CD4-positive, alpha-beta memory T cell (primary cell): ENCODE measurements around the gene BMPR1B. TPM values are rescaled to one million over a fixed set of nuclear protein-coding genes. Genes with fewer than 3 reads are reported as not detected.

ENCODE experiments used
- CTCF ChIA-PET: fragments of 350-600 bp; sonication (Branson Sonifier 250); formaldehyde crosslinking; loops from one replicate; lab custom pipeline; 2021; ENCODE audit warnings: inconsistent platforms; ENCODE audit not compliant: partially characterized antibody; lab: Charles Lee
- POLR2A ChIA-PET: fragments of 350-600 bp; sonication (Branson Sonifier 250); formaldehyde crosslinking; loops from one replicate; lab custom pipeline; 2021; ENCODE audit not compliant: partially characterized antibody; lab: Charles Lee
- DNase-seq, 5 donors: peaks; one replicate each; pipeline versions ENCODE4 v3.0.0 to v3.0.0-alpha.2; 2020 to 2022; ENCODE audit warnings: mixed read lengths in 1 of 5
- H3K27ac ChIP-seq: one replicate; pipeline ENCODE4 v1.7.0; 2013; ENCODE audit warnings: low read depth, low read length
- H3K27me3 ChIP-seq: 2 replicates; pipeline ENCODE4 v1.7.0; 2013; ENCODE audit warnings: mild to moderate bottlenecking, low read length, moderate library complexity; ENCODE audit not compliant: insufficient read depth
- H3K36me3 ChIP-seq: 2 replicates; pipeline ENCODE4 v1.7.0; 2013; ENCODE audit warnings: mild to moderate bottlenecking, low read length, moderate library complexity; ENCODE audit not compliant: insufficient read depth
- H3K4me1 ChIP-seq: 2 replicates; pipeline ENCODE4 v1.7.0; 2013; ENCODE audit warnings: mild to moderate bottlenecking, low read length, moderate library complexity; ENCODE audit not compliant: insufficient read depth
- H3K4me3 ChIP-seq, 2 donors: one replicate each; pipeline ENCODE4 v1.7.0; 2013; ENCODE audit warnings: low read length in 2 of 2, mild to moderate bottlenecking in 1 of 2
- H3K9me3 ChIP-seq, 2 donors: one replicate each; pipeline ENCODE4 v1.7.0; 2013; ENCODE audit warnings: low read length in 2 of 2, control low read depth in 1 of 2; ENCODE audit not compliant: control insufficient read depth in 1 of 2
- H3K27ac Mint-ChIP-seq, 7 donors: one replicate each; pipeline ENCODE4 v1.8.0; 2020 to 2021; ENCODE audit warnings: mixed read lengths in 7 of 7, mild to moderate bottlenecking in 6 of 7, inconsistent platforms in 3 of 7, moderate library complexity in 3 of 7
- H3K27me3 Mint-ChIP-seq, 2 donors: one replicate each; pipeline ENCODE4 v1.8.0; 2020 to 2021; ENCODE audit warnings: mixed read lengths in 2 of 2
- H3K36me3 Mint-ChIP-seq, 2 donors: one replicate each; pipeline ENCODE4 v1.8.0; 2020 to 2021; ENCODE audit warnings: mixed read lengths in 2 of 2, inconsistent platforms in 1 of 2, mild to moderate bottlenecking in 1 of 2
- H3K4me1 Mint-ChIP-seq, 4 donors: one replicate each; pipeline ENCODE4 v1.8.0; 2020 to 2021; ENCODE audit warnings: mixed read lengths in 4 of 4, mild to moderate bottlenecking in 1 of 4
- H3K4me3 Mint-ChIP-seq, 8 donors: one replicate each; pipeline ENCODE4 v1.8.0; 2020 to 2021; ENCODE audit warnings: mixed read lengths in 8 of 8, mild to moderate bottlenecking in 7 of 8, moderate library complexity in 6 of 8, inconsistent platforms in 3 of 8
- H3K9me3 Mint-ChIP-seq, 8 donors: one replicate each; pipeline ENCODE4 v1.8.0; 2020 to 2021; ENCODE audit warnings: mixed read lengths in 8 of 8, mild to moderate bottlenecking in 5 of 8, inconsistent platforms in 3 of 8, moderate library complexity in 1 of 8
- intact Hi-C: fragments of 100-400 bp; cut with micrococcal nuclease; formaldehyde crosslinking; loops from one replicate; pipeline ENCODE4 v1.15.1; 2023
- polyA plus RNA-seq, 2 donors: library from polyadenylated mRNA; unstranded; fragments of 300-500 nt; fragmentation: Illumina TruSeq; gene quantifications; one replicate each; pipeline ENCODE4 v1.2.3, GENCODE V29; 2021
- total RNA-seq, 2 experiments: library from RNA; stranded (reverse); gene quantifications; one replicate each; pipeline ENCODE4 v1.2.3, GENCODE V29; 2021

Gene BMPR1B
- total and polyA plus RNA-seq, 4 experiments from 2014 or later = 0.17 TPM; not detected in 3

- H3K36me3 ChIP-seq = no peaks in the 10 kb centered on the region
- H3K4me3 Mint-ChIP-seq = no peak overlapping the region
- ChIA-PET POLR2A (no interaction called here), CTCF (no interaction called here)
- no peaks in the 10 kb centered on the region for H3K4me1 Mint-ChIP-seq
- H3K36me3 Mint-ChIP-seq = no peaks in the 10 kb centered on the region
- H3K9me3 Mint-ChIP-seq = peaks cover 0 to 1% (median 0%) of the 10 kb centered on the region in 8 donors
- H3K27ac Mint-ChIP-seq = no peak overlapping the region
- intact Hi-C loops = no loop called here
- no peaks in the 10 kb centered on the region for H3K4me1 ChIP-seq
- no peak overlapping the region for H3K27ac ChIP-seq
- H3K4me3 ChIP-seq = no peak overlapping the region
- peaks cover 0 to 1% of the 10 kb centered on the region in 2 donors for H3K27me3 Mint-ChIP-seq
- no peak for DNase-seq
- H3K9me3 ChIP-seq = no peaks in the 10 kb centered on the region
- no peaks in the 10 kb centered on the region for H3K27me3 ChIP-seq
Measured at GRCh38 chr4:94944726-94945125, 187.0 kb downstream of the BMPR1B start.

- no peak overlapping the region for H3K27ac Mint-ChIP-seq
- ChIA-PET CTCF (no interaction called here), POLR2A (no interaction called here)
- H3K36me3 ChIP-seq = no peaks in the 10 kb centered on the region
- H3K27me3 ChIP-seq = no peaks in the 10 kb centered on the region
- H3K36me3 Mint-ChIP-seq = no peaks in the 10 kb centered on the region
- H3K4me1 ChIP-seq = no peaks in the 10 kb centered on the region
- H3K4me3 ChIP-seq = no peak overlapping the region
- no peak overlapping the region for H3K4me3 Mint-ChIP-seq
- peaks cover 0 to 1% of the 10 kb centered on the region in 2 donors for H3K27me3 Mint-ChIP-seq
- peaks cover 0 to 10% (median 4%) of the 10 kb centered on the region in 8 donors for H3K9me3 Mint-ChIP-seq
- intact Hi-C loops = no loop called here
- no peaks in the 10 kb centered on the region for H3K4me1 Mint-ChIP-seq
- DNase-seq = no peak
- H3K27ac ChIP-seq = no peak overlapping the region
- H3K9me3 ChIP-seq = no peaks in the 10 kb centered on the region
Measured at GRCh38 chr4:94947681-94948108, 189.9 kb downstream of the BMPR1B start.

GRCh38 chr4:94954251-94954650 lies 196.5 kb downstream of the BMPR1B start:
- no peaks in the 10 kb centered on the region for H3K36me3 Mint-ChIP-seq
- no peak for DNase-seq
- peaks cover 0 to 12% (median 5%) of the 10 kb centered on the region in 8 donors for H3K9me3 Mint-ChIP-seq
- Histone ChIP-seq H3K4me1 (no peaks in the 10 kb centered on the region), H3K36me3 (no peaks in the 10 kb centered on the region), H3K4me3 (no peak overlapping the region), H3K27me3 (no peaks in the 10 kb centered on the region), H3K27ac (no peak overlapping the region), H3K9me3 (no peaks in the 10 kb centered on the region)
- ChIA-PET POLR2A (no interaction called here), CTCF (no interaction called here)
- intact Hi-C loops = no loop called here
- H3K27me3 Mint-ChIP-seq = peaks cover 0 to 2% of the 10 kb centered on the region in 2 donors
- H3K4me1 Mint-ChIP-seq = no peaks in the 10 kb centered on the region
- H3K27ac Mint-ChIP-seq = no peak overlapping the region
- H3K4me3 Mint-ChIP-seq = no peak overlapping the region

- peaks cover 0 to 8% (median 0%) of the 10 kb centered on the region in 8 donors for H3K9me3 Mint-ChIP-seq
- Histone ChIP-seq H3K27ac (no peak overlapping the region), H3K9me3 (no peaks in the 10 kb centered on the region), H3K36me3 (no peaks in the 10 kb centered on the region), H3K27me3 (no peaks in the 10 kb centered on the region), H3K4me1 (no peaks in the 10 kb centered on the region), H3K4me3 (no peak overlapping the region)
- ChIA-PET CTCF (interaction anchor here (0.7 kb wide), 1 partner anchor 725 kb away, joined by 3 read pairs; no protein-coding TSS in a partner anchor), POLR2A (no interaction called here)
- DNase-seq = no peak
- H3K36me3 Mint-ChIP-seq = no peaks in the 10 kb centered on the region
- H3K4me1 Mint-ChIP-seq = no peaks in the 10 kb centered on the region
- intact Hi-C loops = no loop called here
- H3K27me3 Mint-ChIP-seq = peaks cover 0 to 2% of the 10 kb centered on the region in 2 donors
- no peak overlapping the region for H3K27ac Mint-ChIP-seq
- no peak overlapping the region for H3K4me3 Mint-ChIP-seq
Measured at GRCh38 chr4:94957030-94957429, 199.3 kb downstream of the BMPR1B start.

GRCh38 chr4:94959307-94959706 lies 201.6 kb downstream of the BMPR1B start:
- Histone ChIP-seq H3K27me3 (no peaks in the 10 kb centered on the region), H3K4me3 (no peak overlapping the region), H3K4me1 (no peaks in the 10 kb centered on the region), H3K9me3 (no peaks in the 10 kb centered on the region), H3K36me3 (no peaks in the 10 kb centered on the region), H3K27ac (no peak overlapping the region)
- no peaks in the 10 kb centered on the region for H3K36me3 Mint-ChIP-seq
- H3K27me3 Mint-ChIP-seq = peaks cover 0 to 3% of the 10 kb centered on the region in 2 donors
- no peak for DNase-seq
- H3K9me3 Mint-ChIP-seq = peaks cover 0 to 4% (median 2%) of the 10 kb centered on the region in 8 donors
- POLR2A ChIA-PET = no interaction called here
- intact Hi-C loops = no loop called here
- CTCF ChIA-PET = interaction anchor here (1.9 kb wide), 1 partner anchor 9 kb away, joined by 5 read pairs; no protein-coding TSS in a partner anchor
- no peaks in the 10 kb centered on the region for H3K4me1 Mint-ChIP-seq
- H3K27ac Mint-ChIP-seq = no peak overlapping the region
- no peak overlapping the region for H3K4me3 Mint-ChIP-seq

DNA sequence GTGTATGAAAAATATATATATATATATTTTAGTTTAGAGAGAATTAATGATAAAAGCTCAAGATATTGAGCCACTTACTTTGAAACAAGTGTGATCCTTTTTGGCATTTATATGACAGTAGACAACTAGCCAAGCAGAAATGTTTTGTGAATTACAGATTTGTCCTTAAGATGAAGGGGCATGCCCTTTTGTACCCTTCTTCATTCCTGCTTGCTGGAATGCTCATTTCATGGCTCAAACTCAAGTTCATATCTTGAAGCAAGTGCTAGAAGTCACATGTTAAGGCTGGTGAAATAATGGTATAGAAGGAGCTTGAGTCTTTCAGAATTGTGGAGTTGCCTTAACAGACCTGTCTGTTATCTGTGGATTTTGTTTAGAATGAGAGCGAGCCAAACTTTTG lies 203.0 kb downstream of the BMPR1B start:
- Histone ChIP-seq H3K36me3 (no peaks in the 10 kb centered on the region), H3K4me1 (no peaks in the 10 kb centered on the region), H3K27ac (no peak overlapping the region), H3K27me3 (no peaks in the 10 kb centered on the region), H3K4me3 (no peak overlapping the region), H3K9me3 (no peaks in the 10 kb centered on the region)
- intact Hi-C loops = no loop called here
- Mint-ChIP-seq H3K4me3 (no peak overlapping the region), H3K9me3 (peaks cover 0 to 4% (median 3%) of the 10 kb centered on the region in 8 donors), H3K4me1 (no peaks in the 10 kb centered on the region), H3K36me3 (no peaks in the 10 kb centered on the region), H3K27ac (no peak overlapping the region), H3K27me3 (peaks cover 0 to 3% of the 10 kb centered on the region in 2 donors)
- CTCF ChIA-PET = interaction anchor here (1.9 kb wide), 1 partner anchor 8 kb away, joined by 5 read pairs; no protein-coding TSS in a partner anchor
- no peak for DNase-seq
- POLR2A ChIA-PET = no interaction called here

GRCh38 chr4:94961420-94961819 lies 203.7 kb downstream of the BMPR1B start:
- Histone ChIP-seq H3K27me3 (no peaks in the 10 kb centered on the region), H3K4me3 (no peak overlapping the region), H3K4me1 (no peaks in the 10 kb centered on the region), H3K9me3 (no peaks in the 10 kb centered on the region), H3K27ac (no peak overlapping the region), H3K36me3 (no peaks in the 10 kb centered on the region)
- H3K27ac Mint-ChIP-seq = no peak overlapping the region
- intact Hi-C loops = no loop called here
- ChIA-PET POLR2A (no interaction called here), CTCF (no interaction called here)
- no peak overlapping the region for H3K4me3 Mint-ChIP-seq
- no peaks in the 10 kb centered on the region for H3K4me1 Mint-ChIP-seq
- H3K27me3 Mint-ChIP-seq = peaks cover 0 to 3% of the 10 kb centered on the region in 2 donors
- peaks cover 0 to 4% (median 3%) of the 10 kb centered on the region in 8 donors for H3K9me3 Mint-ChIP-seq
- DNase-seq = no peak
- H3K36me3 Mint-ChIP-seq = no peaks in the 10 kb centered on the region
